A549 treated with Mapracorat at 1 μM for 4 hours (cell line): ENCODE data around the gene KLHDC3. TPM values are rescaled to one million over a fixed set of nuclear protein-coding genes. Genes with fewer than 3 reads are reported as not detected.

Source experiments
- total RNA-seq: library from RNA; stranded (reverse); fragments of 200-300 nt; extraction: Qiagen RNA extraction; gene quantifications from 5 replicates; pipeline ENCODE4 v1.2.3, GENCODE V29; 2022

Gene KLHDC3
- total RNA-seq: 24.6 to 28.7 TPM (median 26.6 TPM) in 5 replicates

GRCh38 chr6:43013843-43014433, at the start of gene KLHDC3, which contains the start of gene MEA1:
TSS of gene KLHDC3 (plus strand) at chr6:43014249. CDS start at chr6:43017193, 2,944 bp downstream.
TSS of gene MEA1 (minus strand) at chr6:43013946. CDS start at chr6:43013813, 133 bp downstream.

GRCh38 chr6:42978839-42979522, 35.1 kb upstream of the KLHDC3 start, which contains the start of gene PEX6:
TSS of gene PEX6 (minus strand) at chr6:42979181. CDS start at chr6:42979150, 31 bp downstream.

GRCh38 chr6:42984001-42984923, 29.8 kb upstream of the KLHDC3 start, which contains the start of gene PPP2R5D:
TSS of gene PPP2R5D (plus strand) at chr6:42984570. CDS start at chr6:42984678, 108 bp downstream.

GRCh38 chr6:43021270-43022047, 7.4 kb downstream of the KLHDC3 start, which contains the start of gene RRP36:
TSS of gene RRP36 (plus strand) at chr6:43021623. CDS start at chr6:43021655, 32 bp downstream.

GRCh38 chr6:43053545-43054205, 39.6 kb downstream of the KLHDC3 start, which contains the start of gene CUL7:
TSS of gene CUL7 (minus strand) at chr6:43053851. CDS start at chr6:43052788, 1,063 bp downstream.

GRCh38 chr6:43059168-43060033, 45.4 kb downstream of the KLHDC3 start, which contains the start of the genes KLC4 and MRPL2:
TSS of gene KLC4 (plus strand) at chr6:43059631. CDS start at chr6:43061336, 1,705 bp downstream.
TSS of gene MRPL2 (minus strand) at chr6:43059434. CDS start at chr6:43059381, 53 bp downstream.

Other genes with a start within 250 kb of the KLHDC3 start
- 2.4 to 3.1 TPM (median 2.8 TPM) in 5 replicates for gene BICRAL, start 232.2 kb upstream of the KLHDC3 start, total RNA-seq
- gene RPL7L1, start 134.6 kb upstream of the KLHDC3 start, total RNA-seq: 61.4 to 82.5 TPM (median 64.6 TPM) in 5 replicates
- gene PTCRA, start 98.2 kb upstream of the KLHDC3 start, total RNA-seq: not detected in 5 replicates
- gene CNPY3, start 84.8 kb upstream of the KLHDC3 start, total RNA-seq: 35.8 to 45.4 TPM (median 42.7 TPM) in 5 replicates
- gene GNMT, start 53.5 kb upstream of the KLHDC3 start, total RNA-seq: 0.22 to 0.30 TPM in 2 of 5 replicates, not detected in the others
- 5.1 to 9.3 TPM (median 8.6 TPM) in 5 replicates for gene PEX6, start 35.1 kb upstream of the KLHDC3 start, total RNA-seq
- gene PPP2R5D, start 29.7 kb upstream of the KLHDC3 start, total RNA-seq: 23.1 to 26.5 TPM (median 25.1 TPM) in 5 replicates
- 88.1 to 96.0 TPM (median 92.0 TPM) in 5 replicates for gene MEA1, start 303 bp upstream of the KLHDC3 start, total RNA-seq
- 67.5 to 78.6 TPM (median 72.7 TPM) in 5 replicates for gene RRP36, start 7.4 kb downstream of the KLHDC3 start, total RNA-seq
- gene CUL7, start 39.6 kb downstream of the KLHDC3 start, total RNA-seq: 6.2 to 9.1 TPM (median 7.2 TPM) in 5 replicates
- 55.1 to 64.6 TPM (median 59.6 TPM) in 5 replicates for gene MRPL2, start 45.2 kb downstream of the KLHDC3 start, total RNA-seq
- gene KLC4, start 45.4 kb downstream of the KLHDC3 start, total RNA-seq: 5.0 to 7.7 TPM (median 7.0 TPM) in 5 replicates
- 3.9 to 5.8 TPM (median 4.8 TPM) in 5 replicates for gene PTK7, start 62.1 kb downstream of the KLHDC3 start, total RNA-seq
- gene SRF, start 157.0 kb downstream of the KLHDC3 start, total RNA-seq: 12.3 to 16.9 TPM (median 16.1 TPM) in 5 replicates
- 7.2 to 12.6 TPM (median 7.9 TPM) in 5 replicates for gene CUL9, start 167.9 kb downstream of the KLHDC3 start, total RNA-seq
- gene DNPH1, start 215.2 kb downstream of the KLHDC3 start, total RNA-seq: 72.7 to 108 TPM (median 97.1 TPM) in 5 replicates
- 0.02 to 0.07 TPM (median 0.04 TPM) in 5 replicates for gene TTBK1, start 229.2 kb downstream of the KLHDC3 start, total RNA-seq